Measurements from ENCODE around the gene GATAD2A.
A peak's percentile ranks its signal among the peaks of the same experiment; 100 is the strongest.
"Not testable (repeated sequence)": the region's sequence is repeated elsewhere in the genome, so short reads cannot be mapped to it uniquely, and the experiment has no call there.

GATAD2A gene

DNA sequence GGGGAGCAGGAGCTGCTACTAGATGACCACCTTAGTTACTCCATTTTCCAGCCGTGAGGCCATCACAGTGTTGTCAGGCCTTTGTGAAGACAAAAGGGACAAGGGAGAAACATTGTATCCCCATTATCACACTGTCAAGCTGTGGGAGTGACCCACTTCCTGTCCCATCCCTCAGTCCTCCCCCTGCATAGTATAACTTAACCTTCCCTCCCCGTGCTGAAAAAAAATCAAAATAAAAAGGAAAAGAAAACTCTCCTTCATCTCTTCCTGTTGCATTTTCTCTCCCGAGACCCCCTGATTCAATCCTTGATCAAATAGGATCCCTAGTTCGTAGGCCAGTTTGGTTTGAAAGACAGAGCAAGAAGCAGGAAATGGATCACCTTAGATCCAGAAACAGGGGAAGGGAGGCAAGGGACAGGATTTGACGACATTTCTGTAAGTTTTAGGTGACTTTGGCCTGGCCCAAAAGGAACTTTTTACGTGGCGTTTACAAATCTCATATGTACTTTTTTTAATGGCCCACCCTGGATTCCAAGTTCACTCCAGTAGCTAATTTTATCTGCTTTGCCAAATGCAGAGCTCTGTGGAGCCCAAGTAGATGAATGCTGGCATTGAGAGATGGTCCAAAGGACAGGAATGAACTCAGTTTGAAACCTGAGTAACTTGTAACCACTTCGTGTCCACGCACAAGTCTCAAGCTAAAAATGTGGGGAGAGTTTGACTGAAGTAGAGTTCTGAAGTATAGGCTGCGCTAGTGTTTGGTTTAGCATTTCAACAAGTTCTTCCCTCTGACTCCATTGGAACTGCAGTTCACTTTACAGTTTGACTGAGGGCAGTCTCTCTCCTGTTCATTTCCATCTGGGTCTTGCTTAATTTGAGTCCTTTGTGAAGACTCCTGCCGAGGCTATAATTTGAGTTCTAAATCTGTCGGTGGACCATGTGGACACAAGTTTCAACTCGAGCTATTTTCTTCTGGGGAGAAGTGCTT lies 16.6 kb upstream of the GATAD2A start:
- DNase-seq (ENCODE audit: low spot score), result no peak

DNA sequence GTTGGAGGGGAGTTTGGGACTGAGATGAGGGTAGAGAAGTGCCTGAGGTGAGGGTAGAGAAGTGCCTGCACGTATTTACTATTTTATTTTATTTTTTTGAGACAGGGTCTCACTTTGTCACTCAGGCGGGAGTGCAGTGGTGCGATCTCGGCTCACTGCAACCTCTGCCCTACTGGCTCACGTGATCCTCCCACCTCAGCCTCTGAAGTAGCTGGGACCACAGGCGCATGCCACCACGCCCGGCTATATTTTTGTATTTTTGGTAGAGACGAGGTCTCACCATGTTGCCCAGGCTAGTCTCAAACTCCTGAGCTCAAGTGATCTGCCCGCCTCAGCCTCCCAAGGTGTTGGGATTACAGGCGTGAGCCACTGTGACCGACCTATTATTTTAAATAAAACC lies 15.8 kb upstream of the GATAD2A start:
- not testable (repeated sequence) for DNase-seq (ENCODE audit: low spot score)

- not testable (repeated sequence) for DNase-seq (ENCODE audit: low spot score)
These were observed 11.1 kb upstream of the GATAD2A start for GRCh38 chr19:19394333-19394732.

- no peak for DNase-seq (ENCODE audit: low spot score)
These were observed 5.6 kb upstream of the GATAD2A start for GRCh38 chr19:19399733-19400433.

- DNase-seq (ENCODE audit: low spot score), result no peak
These were observed 2.7 kb upstream of the GATAD2A start for GRCh38 chr19:19402656-19403372.

GRCh38 chr19:19403373-19403901 lies 2.0 kb upstream of the GATAD2A start:
- DNase-seq (ENCODE audit: low spot score), result peak; percentile 63

GRCh38 chr19:19405971-19406877 lies 749 bp downstream of the GATAD2A start:
- no peak for DNase-seq (ENCODE audit: low spot score)

DNA sequence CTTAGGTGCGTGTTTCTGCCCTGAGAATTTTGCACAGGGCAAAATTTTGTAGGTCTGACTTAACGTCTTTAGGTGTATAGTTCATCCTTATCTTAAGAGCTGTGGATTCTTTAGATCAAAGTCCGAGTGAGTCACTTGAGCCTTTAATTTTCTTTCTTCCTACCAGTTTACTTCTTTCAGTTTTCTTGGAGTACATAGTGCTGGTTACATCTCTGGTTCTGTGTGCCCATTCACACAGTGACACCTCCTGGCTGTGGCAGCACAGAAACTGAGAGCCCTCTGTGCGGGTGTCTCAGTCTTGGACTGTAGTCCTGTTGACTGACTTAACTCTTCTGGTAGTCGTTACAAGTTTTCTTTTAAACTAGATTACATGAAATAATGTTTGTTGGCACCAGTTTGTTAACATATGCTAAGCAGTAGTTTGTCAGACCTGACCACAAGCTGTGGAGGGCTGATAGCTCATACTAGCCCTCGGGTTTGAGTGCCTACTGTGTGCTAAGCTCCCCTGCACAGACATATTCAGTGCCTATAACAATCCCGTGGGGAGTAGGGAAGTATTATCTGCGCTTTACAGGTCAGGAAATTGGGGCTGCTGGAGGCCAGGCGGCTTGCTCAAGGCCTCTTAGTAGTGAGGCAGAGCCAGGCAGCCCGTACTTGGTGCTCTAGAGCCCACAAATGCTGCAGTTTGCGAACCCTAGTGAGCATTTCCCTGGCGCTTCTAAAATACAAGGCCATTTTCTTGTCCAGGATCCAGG lies 1.6 kb downstream of the GATAD2A start:
- peak; percentile 40 for DNase-seq (ENCODE audit: low spot score)

DNA sequence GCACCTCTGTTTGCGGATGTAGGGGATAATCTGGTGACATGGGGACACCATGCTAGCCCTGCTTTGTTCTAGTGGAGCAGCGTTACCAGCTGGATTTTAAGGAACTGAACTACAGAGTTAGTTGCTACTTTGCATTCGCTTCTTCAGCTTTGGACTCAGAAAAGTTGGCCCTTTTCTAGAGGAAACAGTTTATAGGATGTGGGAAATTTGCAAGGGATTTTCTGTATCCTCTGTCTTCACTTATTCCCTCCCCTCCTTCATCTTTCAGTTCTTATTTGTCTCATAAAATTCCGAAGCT lies 2.1 kb downstream of the GATAD2A start:
- DNase-seq (ENCODE audit: low spot score), result no peak

GRCh38 chr19:19409205-19409604 lies 3.7 kb downstream of the GATAD2A start:
- DNase-seq (ENCODE audit: low spot score), result no peak

DNA sequence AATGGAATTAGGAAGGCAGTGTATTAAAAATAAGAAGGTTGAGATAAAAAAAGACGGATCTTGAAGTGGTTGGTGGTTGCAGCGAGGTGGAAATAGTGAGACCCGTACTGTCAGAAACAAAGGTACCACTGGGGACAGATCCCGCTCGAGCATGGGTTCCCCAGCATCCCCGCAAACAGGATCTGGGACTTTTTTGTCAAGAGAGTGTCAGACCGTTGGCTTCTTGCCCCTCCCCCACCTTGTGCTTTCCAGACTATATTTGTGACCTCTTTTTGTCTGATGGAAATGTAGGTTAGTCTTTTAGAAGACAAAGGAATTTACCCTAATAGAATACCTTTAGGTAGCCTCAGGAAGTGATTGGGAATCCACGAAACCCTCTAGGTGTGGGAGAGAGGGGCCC lies 4.2 kb downstream of the GATAD2A start:
- DNase-seq (ENCODE audit: low spot score), result no peak

- no peak for DNase-seq (ENCODE audit: low spot score)
These were observed 5.4 kb downstream of the GATAD2A start for GRCh38 chr19:19410553-19411550.

DNA sequence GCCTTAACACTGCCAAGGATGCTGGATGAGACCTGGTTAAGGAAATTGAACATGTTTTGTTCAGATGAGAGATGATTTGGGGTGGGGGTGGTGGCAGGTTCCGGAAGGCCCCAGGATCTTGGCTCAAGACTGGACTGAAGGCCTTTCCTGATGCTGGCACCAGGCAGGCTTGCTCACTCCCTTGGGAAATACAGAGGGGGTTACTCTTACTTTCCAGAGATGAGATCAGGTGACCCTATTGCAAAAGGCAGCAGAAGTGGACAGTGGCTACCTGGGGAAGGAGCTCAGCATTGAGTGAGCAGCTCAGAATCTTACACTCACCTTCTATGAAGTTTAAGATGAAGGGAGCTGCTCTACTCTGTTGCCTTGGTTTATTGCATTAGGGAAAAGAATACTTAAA lies 10.8 kb downstream of the GATAD2A start:
- no peak for DNase-seq (ENCODE audit: low spot score)

DNA sequence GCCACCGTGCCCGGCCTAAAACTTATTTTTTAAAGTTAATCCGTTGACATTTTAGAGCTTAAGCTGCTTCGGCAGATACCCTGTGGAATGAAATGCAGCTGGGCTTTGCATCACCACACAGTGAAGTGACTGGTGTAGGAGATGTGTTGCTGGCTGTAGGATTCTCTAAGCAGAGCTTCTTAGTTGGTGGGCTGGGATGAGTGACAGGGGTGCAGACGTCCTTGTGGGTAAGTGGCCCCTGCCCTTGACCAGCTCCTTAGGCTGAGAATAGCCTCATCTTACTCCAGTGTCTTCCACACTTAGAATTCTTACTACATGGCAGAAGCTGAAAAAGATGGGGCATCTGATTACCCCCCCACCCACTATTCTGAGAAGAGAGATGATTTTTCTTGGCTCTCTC lies 11.6 kb downstream of the GATAD2A start:
- DNase-seq (ENCODE audit: low spot score), result no peak

DNA sequence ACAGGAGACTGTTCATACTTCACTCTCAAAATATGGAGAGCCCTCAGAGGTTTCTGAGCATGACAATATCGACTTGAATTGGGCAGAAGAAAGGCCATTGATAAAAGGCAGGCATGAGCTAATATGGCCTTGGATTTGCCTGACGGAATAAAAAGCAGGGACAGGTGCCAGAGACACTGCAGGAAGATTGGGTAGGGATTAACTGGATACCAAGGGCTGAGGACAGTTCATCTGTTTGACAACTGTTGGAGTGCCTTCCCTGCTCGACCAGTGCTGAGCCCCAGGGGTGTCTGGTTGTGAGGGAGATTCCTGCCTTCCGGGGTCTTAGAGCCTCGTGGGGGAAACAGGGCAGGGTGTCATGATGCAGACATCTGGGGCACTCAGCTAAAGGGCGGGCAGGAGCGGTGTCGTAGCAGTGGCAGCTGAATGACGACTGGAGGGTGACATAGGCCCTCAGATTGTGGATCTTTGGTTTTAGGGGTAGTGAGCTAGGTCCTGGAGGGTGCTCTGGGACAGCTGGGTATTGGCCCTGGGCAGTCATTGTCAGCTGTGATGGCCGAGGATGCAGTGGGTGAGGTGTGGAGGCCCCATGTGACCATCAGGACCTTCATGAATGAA lies 12.3 kb downstream of the GATAD2A start:
- DNase-seq (ENCODE audit: low spot score), result no peak

DNA sequence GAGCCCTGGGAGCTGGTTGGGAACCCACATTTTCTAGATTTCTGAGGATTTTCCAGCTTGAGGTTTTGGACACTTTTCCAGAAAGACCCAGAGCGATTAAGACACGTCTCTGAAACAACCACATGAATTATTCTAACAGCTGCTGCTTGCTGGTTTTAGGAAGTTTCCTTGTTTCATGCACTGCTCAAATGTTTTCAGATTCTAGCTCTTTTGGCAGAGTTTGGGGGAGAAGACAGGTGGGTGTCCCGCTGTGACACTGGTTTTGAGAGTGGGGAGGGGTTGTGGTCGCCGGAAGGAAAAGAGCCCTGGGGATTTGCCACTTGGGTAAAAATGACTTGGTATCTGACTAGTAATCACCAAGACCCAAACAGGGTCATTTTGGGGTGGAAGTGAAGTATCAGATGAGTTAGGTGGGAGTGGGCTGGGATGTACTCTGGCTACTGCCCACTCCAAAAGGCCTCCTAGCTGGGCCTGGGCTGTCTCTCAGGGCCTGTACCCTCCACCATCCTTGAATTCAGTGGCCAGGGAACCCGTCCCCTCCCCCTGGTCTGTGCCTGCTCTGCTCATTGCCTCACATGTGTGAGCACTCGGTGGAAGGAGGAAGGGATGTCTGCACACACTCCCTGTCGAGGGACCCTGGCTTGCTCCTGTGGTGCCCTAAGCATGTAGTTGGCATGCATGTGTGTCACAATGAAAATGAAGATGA lies 13.2 kb downstream of the GATAD2A start:
- no peak for DNase-seq (ENCODE audit: low spot score)

DNA sequence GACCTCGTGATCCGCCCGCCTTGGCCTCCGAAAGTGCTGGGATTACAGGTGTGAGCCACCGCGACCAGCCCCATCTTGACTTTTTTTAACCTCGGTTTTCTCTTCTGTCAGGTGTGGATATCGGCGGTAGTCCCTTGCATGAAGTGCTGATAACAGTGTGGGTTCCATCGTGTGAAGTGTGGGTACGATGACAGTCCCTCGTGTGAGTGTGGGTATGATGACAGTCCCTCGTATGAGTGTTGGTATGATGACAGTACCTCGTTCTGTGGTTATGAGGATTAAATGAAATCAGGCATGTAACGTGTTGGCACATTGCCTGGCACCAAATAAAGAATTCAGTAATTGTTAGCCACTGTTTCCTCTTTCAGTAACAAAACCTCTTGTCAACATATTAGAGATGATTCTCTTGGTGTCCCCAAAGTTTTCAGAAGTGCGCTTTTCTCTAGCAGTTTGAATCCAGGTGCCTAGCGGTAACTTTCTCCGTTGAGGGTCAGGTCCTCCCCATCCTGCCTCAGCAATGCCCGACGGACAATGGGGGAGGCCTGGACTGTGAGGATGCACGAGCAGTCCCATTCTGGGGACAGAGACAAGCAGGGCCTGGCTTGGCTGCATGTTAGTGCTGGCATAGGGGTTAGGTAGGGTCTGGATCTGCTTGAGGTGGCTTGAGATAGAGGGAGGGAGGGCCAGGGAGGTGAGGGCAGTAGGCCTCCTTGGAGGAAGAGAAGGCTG lies 15.3 kb downstream of the GATAD2A start:
- DNase-seq (ENCODE audit: low spot score), result no peak

DNA sequence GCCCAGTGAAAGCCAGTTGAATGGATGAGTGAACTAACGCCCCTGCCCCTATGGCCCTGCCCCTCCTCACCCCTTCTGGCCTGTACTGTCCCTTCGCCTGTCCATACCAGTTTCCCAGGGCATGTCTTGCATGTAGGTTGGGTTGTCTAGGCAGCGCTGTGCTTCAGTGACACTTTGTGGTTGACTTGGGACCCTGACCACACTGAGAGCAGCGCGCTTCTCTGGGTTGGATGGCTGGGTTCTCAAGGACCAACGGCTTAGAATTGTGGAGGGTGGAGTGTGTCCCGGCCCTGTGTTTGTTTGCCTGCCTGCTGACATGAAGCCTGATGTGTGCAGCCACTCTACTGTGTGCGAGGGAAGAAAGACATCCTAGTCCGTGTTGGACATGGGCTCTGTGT lies 15.8 kb downstream of the GATAD2A start:
- DNase-seq (ENCODE audit: low spot score), result no peak

All from hepatic stellate cell (primary cell).